Measurements from ENCODE around the gene GGCX. TPM values are rescaled to one million over a fixed set of nuclear protein-coding genes. Genes with fewer than 3 reads are reported as not detected.

The GGCX gene
- total RNA-seq, 1 donor from 2014 or later: 145 TPM

Other genes with a start within 250 kb of the GGCX start
- gene TGOLN2, start 233.5 kb downstream of the GGCX start, total RNA-seq (ENCODE audit: unreplicated experiment): 83.1 TPM
- 37.0 TPM for gene RETSAT, start 207.0 kb downstream of the GGCX start, total RNA-seq (ENCODE audit: unreplicated experiment)
- gene ELMOD3, start 206.7 kb downstream of the GGCX start, total RNA-seq (ENCODE audit: unreplicated experiment): 15.9 TPM
- gene CAPG, start 151.1 kb downstream of the GGCX start, total RNA-seq (ENCODE audit: unreplicated experiment): 76.4 TPM
- 0.33 TPM for gene SH2D6, start 142.8 kb downstream of the GGCX start, total RNA-seq (ENCODE audit: unreplicated experiment)
- 151 TPM for gene MAT2A, start 22.3 kb downstream of the GGCX start, total RNA-seq (ENCODE audit: unreplicated experiment)
- 225 TPM for gene VAMP8, start 16.1 kb upstream of the GGCX start, total RNA-seq (ENCODE audit: unreplicated experiment)
- gene VAMP5, start 22.9 kb upstream of the GGCX start, total RNA-seq (ENCODE audit: unreplicated experiment): 296 TPM
- 155 TPM for gene RNF181, start 34.3 kb upstream of the GGCX start, total RNA-seq (ENCODE audit: unreplicated experiment)
- gene TMEM150A, start 41.2 kb upstream of the GGCX start, total RNA-seq (ENCODE audit: unreplicated experiment): 42.4 TPM
- 47.5 TPM for gene C2orf68, start 50.6 kb upstream of the GGCX start, total RNA-seq (ENCODE audit: unreplicated experiment)
- 64.0 TPM for gene USP39, start 54.7 kb upstream of the GGCX start, total RNA-seq (ENCODE audit: unreplicated experiment)
- not detected for gene SFTPB, start 106.7 kb upstream of the GGCX start, total RNA-seq (ENCODE audit: unreplicated experiment)
- not detected for gene GNLY, start 132.9 kb upstream of the GGCX start, total RNA-seq (ENCODE audit: unreplicated experiment)
- 1.8 TPM for gene ATOH8, start 192.5 kb upstream of the GGCX start, total RNA-seq (ENCODE audit: unreplicated experiment)